LNCaP clone FGC (cell line): Measurements from ENCODE around the gene CACNA1C.

Experiments used
- DNase-seq: peaks from one replicate; pipeline ENCODE4 v3.0.0-alpha.2; 2011; ENCODE audit warnings: low read depth
- H3K4me3 ChIP-seq: 2 replicates; pipeline ENCODE4 v1.5.1; 2011; ENCODE audit warnings: mild to moderate bottlenecking, low read depth, low read length, control low read depth
- CTCF ChIP-seq: IDR thresholded peaks from 2 replicates; pipeline ENCODE4 v1.5.1; 2012; ENCODE audit warnings: mild to moderate bottlenecking; ENCODE audit not compliant: control insufficient read depth, insufficient read depth; ENCODE audit errors: extremely low read depth

The CACNA1C gene

GRCh38 chr12:2049604-2050540 is 2.9 kb upstream of the CACNA1C start:
- no peak overlapping the region for H3K4me3 ChIP-seq
- peak; percentile 19 for DNase-seq
- no peak for TF ChIP-seq CTCF

GRCh38 chr12:2051700-2052621 is 826 bp upstream of the CACNA1C start:
- 0 out of 2 replicates have a peak overlapping the region, but pooled peaks have one; percentile 23 for H3K4me3 ChIP-seq
- no peak for DNase-seq
- peak; percentile 21; the same call in 1 of the 2 replicates for TF ChIP-seq CTCF

DNA sequence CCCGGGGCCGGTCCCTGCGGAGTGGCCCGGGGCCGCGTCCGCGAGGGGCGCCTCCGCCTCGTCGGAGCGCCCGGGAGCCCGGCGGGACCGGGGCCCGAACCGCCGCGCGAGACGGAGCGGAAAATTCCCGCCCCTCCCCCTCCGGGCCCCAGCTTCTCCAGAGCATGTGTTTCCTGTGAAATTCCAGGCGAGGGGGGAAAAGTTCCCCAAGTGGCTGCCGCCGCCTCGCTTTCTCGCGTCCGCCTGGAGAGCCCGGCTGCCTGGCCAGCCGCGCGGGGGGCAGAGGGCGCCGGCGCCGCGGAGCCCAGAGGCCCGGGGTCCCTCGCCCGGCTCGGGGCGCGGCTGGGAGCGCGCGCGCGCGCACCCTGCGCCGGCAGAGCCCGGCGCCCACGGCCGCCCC is 904 bp downstream of the CACNA1C start:
- DNase-seq: no peak
- no peak overlapping the region for H3K4me3 ChIP-seq
- TF ChIP-seq CTCF: no peak

GRCh38 chr12:2054091-2055018 is 1.6 kb downstream of the CACNA1C start:
- TF ChIP-seq CTCF: no peak
- no peak overlapping the region for H3K4me3 ChIP-seq
- no peak for DNase-seq

DNA sequence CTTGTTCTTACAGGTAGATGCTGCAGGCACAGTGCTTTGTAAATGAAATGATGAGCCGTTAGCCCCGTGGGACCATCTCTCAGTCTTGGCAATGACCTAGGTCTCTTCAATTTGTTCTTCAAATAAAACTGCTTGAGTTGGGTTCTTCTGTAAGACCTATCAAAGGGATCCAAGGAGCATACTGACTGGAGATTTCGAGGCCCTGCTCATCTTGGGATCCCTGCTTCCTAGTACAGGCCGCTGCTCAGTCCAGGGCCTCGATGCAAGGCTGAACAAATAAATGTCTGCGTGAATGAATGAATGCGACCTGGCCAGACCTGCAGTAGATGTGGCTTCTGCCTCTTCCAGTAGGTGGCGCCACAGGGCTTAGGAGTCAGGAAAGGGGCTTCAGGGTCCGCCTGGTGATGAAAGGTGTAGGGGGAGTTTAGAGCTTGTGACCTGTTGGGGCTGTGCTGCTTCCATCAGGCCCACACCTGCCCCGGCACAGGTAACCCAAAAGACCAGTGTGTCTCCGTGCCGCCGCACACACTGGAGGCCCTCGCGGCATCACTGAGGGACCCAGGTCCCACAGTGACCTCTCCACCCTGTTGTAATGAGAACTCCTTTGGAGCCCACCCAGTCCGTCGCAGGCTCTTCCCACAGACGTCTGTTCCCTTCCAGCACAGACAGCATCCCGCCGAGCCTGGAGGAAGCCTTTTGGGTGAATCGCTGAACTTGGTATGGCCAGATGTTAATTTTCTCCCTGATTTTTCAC is 4.4 kb downstream of the CACNA1C start:
- TF ChIP-seq CTCF: peak; percentile 87
- no peak for DNase-seq
- H3K4me3 ChIP-seq: no peak overlapping the region
